C4-2B (cell line): ENCODE data around the gene UBE3C.

Experiments
- ZFX ChIP-seq: fragments of 450-650 bp; IDR thresholded peaks from 2 replicates; pipeline ENCODE4 v1.6.1; 2017
- TF ChIP-seq, protein P1 (sequence below): fragments of 450-650 bp; conservative IDR thresholded peaks from 2 replicates; pipeline ENCODE4 v1.5.1; 2017; ENCODE audit warnings: mild to moderate bottlenecking

DNA sequence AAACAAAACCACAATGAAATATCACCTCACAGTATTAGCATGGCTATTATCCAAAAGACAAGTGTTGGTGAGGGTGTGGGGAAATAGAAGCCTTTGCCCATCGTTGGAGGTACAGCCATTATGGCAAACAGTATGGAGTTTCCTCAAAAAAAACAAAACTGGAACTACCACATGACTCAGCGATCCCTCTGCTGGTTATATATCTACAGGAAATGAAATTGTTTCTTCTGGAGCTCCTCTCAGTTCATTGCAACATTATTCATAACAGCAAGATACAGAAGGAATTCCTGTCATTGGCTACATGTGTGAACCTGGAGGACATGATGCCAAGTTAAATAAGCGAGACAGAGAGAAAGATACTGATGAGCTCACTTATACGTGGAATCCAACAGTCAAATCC is 2.4 kb upstream of the UBE3C start:
- TF ChIP-seq, protein P1, sequence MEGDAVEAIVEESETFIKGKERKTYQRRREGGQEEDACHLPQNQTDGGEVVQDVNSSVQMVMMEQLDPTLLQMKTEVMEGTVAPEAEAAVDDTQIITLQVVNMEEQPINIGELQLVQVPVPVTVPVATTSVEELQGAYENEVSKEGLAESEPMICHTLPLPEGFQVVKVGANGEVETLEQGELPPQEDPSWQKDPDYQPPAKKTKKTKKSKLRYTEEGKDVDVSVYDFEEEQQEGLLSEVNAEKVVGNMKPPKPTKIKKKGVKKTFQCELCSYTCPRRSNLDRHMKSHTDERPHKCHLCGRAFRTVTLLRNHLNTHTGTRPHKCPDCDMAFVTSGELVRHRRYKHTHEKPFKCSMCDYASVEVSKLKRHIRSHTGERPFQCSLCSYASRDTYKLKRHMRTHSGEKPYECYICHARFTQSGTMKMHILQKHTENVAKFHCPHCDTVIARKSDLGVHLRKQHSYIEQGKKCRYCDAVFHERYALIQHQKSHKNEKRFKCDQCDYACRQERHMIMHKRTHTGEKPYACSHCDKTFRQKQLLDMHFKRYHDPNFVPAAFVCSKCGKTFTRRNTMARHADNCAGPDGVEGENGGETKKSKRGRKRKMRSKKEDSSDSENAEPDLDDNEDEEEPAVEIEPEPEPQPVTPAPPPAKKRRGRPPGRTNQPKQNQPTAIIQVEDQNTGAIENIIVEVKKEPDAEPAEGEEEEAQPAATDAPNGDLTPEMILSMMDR, result no peak; the same call in 1 of the 2 replicates
- TF ChIP-seq ZFX, result no peak
